HTERT RPE-1 (cell line): ENCODE data around the gene AQP4.

Experiments
- in situ Hi-C: fragments of 300-500 bp; cut with MboI; formaldehyde crosslinking; loops from 4 replicates; pipeline ENCODE4 v1.14.3; 2020; ENCODE audit warnings: low sequenced_read_pairs

AQP4 gene

DNA sequence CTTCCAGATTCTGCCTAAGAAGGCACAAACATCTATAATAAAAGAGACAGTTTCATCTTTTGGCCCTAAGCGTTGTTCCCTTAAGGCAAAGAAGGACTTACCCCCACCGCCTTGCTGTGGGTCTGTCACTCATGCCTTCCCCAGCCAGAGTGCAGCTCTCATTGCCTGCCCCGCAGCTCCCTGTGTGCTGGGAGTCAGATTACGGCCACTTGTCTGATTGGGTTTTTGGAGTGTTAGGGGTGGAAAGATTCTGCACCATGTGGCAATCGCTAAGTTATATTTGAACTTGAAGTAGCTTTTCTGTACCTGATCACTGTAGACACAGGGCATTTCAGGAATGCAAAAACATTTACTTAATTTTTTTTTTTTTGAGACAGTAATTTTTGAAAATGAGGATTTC is at the start of gene AQP4:
AQP4 (minus strand) TSS at position 151 of the 400 bp plus-strand sequence; CDS start at position 133, 18 bp downstream.
- in situ Hi-C loops = no loop called here

DNA sequence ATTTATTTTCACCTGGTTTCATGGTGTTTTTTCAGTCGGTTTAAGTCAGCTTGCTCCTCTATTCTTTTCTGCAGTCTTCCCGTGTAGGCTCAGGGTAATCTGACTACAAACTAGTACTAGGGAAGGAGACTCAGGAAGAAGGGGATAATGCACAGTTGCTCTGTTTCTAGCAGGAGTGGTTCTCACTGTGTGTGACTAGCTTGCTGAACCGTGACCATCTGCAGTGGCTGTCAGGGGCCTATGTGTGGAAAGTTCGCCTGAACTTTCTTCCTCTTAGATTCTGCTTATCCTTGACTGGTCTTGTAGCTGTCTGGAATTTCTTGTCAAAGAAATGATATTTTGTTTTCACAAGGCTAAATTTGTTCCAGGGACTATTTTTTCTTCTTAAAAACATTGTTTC is 46.3 kb upstream of the AQP4 start:
- in situ Hi-C loops = no loop called here

GRCh38 chr18:26909599-26910290 is 44.2 kb upstream of the AQP4 start:
- in situ Hi-C loops = no loop called here

- in situ Hi-C loops = no loop called here
Measured at GRCh38 chr18:26908906-26909305, 43.4 kb upstream of the AQP4 start.

DNA sequence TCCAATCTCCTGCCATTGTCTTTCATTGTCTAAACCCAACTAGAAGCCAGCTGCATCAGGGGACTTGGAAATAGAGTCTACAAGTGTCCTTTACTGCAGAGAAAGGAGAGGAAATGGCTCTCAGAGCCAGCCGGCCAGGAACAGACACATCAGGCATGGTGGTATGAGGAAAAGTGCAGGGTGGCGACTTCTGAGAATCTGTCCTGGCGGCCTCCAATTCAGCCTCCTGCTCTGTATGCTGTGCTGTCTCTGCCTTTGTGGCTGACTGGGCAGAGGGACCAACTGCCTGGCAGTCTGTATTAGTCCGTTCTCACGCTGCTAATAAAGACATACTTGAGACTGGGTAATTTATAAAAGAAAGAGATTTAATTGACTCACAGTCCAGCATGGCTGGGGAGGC is 36.8 kb upstream of the AQP4 start:
- in situ Hi-C loops = no loop called here

DNA sequence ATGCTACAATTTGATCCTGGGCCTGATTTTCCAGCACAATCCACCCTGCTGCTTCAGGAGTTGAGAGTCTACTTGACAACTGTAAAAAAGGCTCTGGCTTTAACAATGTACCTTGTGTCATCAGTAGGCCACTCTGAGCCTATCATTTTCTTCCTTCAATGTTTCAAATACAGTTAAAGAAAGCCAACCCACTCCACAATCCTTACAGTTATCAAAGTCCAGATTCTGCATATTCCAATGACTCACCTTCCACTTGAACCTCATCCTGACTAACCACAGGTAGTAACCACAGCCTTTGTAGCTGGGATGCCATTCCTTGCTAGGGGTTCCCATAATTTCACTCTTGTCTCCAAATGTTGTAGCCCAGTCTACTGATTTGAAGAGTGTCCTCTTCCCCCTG is 35.5 kb upstream of the AQP4 start:
- in situ Hi-C loops = no loop called here

- in situ Hi-C loops = no loop called here
Measured at GRCh38 chr18:26894426-26894825, 28.9 kb upstream of the AQP4 start.

GRCh38 chr18:26893996-26894395 is 28.5 kb upstream of the AQP4 start:
- in situ Hi-C loops = no loop called here

- in situ Hi-C loops = no loop called here
Measured at GRCh38 chr18:26888259-26888658, 22.8 kb upstream of the AQP4 start.

- in situ Hi-C loops = no loop called here
Measured at GRCh38 chr18:26875040-26875654, 9.6 kb upstream of the AQP4 start.

DNA sequence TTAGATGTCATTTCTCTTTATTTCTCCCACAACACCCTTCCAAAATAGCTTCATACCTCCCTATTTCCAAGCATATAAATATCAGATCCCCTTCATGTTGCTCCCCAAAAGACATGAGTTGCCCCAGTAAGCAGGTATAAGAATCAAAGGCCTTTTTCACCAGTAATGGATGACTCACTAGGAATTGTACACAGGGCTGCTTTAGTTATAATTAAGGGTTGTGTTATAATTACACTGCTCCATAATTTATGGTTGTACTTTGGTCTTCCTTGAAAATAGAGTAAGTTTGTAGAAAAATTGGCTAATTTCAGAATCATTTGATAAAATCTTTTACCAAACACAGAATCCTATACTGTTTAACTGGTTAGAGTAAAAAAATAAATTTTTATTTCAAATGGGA is 8.8 kb upstream of the AQP4 start:
- in situ Hi-C loops = no loop called here

- in situ Hi-C loops = no loop called here
Measured at GRCh38 chr18:26869640-26870039, 4.1 kb upstream of the AQP4 start.

GRCh38 chr18:26868968-26869586 is 3.6 kb upstream of the AQP4 start:
- in situ Hi-C loops = no loop called here

- in situ Hi-C loops = no loop called here
Measured at GRCh38 chr18:26867471-26867870, 2.0 kb upstream of the AQP4 start.

DNA sequence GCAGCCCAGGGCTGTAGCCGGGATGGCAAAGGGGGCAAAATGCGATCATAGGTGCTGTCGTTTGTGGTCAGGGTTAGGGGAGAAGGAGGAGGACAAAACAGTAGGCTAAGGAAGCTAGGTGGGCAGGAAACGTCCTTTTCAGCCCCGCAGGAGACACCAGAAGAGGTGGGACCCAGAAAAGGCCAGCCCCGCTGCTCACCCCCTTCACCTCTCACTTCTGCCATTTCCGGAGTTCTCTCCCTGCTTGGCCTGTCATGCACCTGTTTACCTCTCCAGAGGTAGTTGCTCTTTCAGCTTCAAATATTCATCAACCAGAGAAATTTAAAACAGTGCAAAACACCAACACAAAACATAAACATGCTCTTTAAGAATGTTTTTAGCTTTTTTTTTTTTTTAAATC is 849 bp downstream of the AQP4 start:
- in situ Hi-C loops = no loop called here

- in situ Hi-C loops = no loop called here
Measured at GRCh38 chr18:26863921-26864497, 1.5 kb downstream of the AQP4 start.

DNA sequence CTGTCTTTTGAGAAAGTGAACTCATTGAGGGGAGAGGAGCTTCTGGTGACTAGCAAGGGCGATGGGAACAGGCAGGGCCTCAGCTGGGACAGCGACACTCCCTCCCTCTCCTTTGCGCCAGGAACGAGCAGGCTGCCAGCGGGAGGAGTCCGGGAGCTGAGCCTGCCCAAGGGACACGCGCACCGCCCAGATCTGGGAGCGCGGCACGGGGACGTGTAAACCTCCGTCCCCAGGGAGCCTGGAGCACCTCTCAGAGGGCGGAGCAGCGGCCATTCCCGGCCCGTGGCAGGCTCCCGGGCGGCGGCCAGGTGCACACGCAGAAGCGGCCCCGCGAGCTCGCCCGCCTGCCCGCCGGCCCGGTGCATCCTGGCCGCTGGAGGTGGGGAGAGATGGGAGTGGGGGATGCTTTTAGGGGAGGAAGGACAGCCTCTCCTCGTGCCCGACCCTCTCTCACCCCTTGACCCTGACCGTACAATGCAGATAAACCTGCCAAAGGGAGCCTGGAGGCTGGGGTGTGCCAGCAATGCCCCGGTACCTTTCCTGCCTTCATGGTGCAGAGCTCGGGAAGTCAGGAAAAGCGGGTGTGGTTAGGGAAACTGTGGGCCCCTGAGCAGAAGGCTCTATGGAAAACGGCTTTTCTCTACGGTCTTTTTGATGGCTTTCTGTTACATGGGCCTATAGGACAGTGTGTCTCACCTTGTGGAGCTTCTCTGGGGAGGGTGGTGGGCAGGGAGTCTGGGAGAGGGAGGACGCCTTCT is 2.2 kb downstream of the AQP4 start:
- in situ Hi-C loops = no loop called here

GRCh38 chr18:26862084-26862483 is 3.4 kb downstream of the AQP4 start:
- in situ Hi-C loops = no loop called here

- in situ Hi-C loops = no loop called here
Measured at GRCh38 chr18:26854292-26854881, 11.1 kb downstream of the AQP4 start.

DNA sequence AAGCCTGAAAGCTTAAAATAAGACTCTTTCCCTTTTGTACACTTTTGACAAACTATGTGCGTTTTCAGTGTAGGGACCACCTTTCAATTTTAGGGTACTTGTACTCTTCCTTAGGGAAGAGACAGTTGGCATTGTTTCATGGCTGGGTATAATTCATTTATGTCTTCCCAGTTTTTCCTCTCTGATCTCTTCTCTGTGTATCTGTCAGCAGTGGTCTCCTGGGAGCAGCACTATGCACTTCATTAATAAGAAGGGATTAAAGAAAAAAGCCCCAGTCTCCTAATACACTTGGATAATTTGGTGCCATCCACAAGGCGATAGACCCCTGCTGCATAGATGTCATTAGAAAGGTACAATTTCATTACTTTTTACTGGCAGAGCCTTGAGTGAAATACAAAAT is 12.1 kb downstream of the AQP4 start:
- in situ Hi-C loops = no loop called here

DNA sequence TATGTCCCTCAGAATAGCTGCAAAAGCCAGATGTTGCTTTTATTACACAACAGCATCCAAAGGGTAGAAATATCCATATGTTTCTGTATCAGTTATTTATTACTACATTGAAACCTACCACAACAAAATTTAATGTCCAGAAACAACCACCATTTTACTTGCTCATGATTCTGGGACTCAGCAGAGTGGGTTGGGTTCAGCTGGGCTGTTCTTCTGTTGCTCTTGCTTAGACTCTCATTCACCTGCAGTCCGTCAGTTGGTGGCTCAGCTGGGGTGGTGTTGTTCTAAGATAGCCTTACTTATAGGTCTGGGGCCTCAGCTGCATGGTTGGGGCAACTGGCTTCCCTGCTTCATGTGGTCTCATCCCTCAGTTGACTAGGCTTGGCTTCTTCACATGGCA is 21.7 kb downstream of the AQP4 start:
- in situ Hi-C loops = no loop called here
